HG02884 (cell line): ENCODE results near the gene SMYD3.
"Not testable (repeated sequence)": the region's sequence is repeated elsewhere in the genome, so short reads cannot be mapped to it uniquely, and the experiment has no call there.

ENCODE experiments used
- ATAC-seq: cut with Tn5 transposase; IDR thresholded peaks from one replicate; pipeline ENCODE4 v1.9.1; 2021; ENCODE audit warnings: mild to moderate bottlenecking, moderate library complexity; ENCODE audit not compliant: unreplicated experiment

The SMYD3 gene

DNA sequence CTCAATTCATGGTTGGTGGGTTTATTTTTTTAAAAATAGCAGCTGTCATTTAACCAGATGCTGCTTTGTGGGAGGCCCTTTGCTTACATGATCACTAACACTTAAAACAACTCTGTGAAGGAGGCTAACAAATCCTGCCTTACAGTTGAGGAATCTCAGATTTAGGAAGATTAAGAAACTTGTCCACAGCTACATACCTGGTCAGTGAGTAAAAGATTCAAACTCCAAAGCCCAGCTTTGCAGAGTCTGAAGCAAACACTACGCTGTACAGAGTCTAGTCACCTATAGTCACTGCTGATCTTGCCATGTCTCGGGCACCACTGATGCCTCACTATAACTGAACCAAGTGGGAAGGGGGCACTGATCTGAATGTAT lies 535.4 kb downstream of the SMYD3 start:
- no peak for ATAC-seq

DNA sequence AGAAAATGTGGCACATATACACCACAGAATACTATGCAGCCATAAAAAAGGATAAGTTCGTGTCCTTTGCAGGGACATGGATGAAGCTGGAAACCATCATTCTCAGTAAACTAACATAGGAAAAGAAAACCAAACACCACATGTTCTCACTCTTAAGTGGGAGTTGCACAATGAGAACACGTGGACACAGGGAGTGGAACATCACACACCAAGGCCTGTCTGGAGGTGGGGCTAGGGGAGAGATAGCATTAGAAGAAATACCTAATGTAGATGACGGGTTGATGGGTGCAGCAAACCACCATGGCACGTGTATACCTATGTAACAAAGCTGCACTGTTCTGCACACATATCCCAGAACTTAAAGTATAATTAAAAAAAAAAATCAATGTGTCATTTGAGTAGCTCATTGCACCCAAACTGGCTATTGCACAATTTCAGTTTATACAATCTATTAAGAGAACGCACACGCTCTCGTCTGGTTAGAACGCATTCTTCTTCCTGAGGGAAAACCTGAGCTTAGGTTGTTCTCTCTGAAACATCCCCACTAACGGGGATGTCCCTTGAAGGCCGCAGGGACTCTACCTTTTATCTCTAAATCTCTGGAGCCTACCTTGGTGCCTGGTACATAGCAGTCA lies 535.9 kb downstream of the SMYD3 start:
- ATAC-seq, result not testable (repeated sequence)

DNA sequence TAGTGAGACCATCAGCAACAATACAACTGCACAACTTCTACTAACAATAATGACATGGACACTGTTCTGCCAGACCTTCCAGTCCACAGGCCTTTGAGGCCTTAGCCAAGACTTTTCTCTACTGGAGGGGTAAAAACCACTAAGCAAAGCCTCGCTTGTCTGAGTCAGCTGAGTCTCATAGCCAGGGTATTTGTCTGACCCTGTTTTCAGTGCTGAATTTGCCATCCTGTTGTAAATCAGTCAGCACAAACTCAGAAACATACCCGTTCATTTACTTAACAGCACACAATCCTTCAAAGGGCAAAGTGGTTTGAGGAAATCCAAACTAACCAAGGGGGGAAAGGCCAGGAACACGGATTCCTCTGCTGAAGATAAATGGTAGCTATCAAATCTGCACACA lies 537.8 kb downstream of the SMYD3 start:
- no peak for ATAC-seq

DNA sequence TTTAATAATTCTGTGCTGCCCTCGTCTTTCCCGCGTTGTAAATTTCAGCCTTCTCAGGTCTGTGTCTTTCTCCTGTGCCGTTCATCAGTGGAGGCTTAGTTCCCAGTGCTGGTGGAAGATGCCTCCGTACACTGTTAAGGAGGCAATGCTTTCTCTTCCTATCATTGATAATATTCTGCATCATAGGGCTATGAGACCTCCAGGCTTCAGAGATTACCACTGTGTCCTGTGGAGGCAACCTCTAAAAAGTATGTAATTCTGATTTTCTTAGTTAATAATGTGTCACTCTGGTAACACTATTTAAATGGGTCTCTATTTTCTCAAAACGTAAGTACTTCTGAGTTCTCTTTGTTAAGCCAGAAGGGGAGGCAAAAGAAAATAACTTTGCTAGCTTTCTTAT lies 538.3 kb downstream of the SMYD3 start:
- ATAC-seq, result no peak

DNA sequence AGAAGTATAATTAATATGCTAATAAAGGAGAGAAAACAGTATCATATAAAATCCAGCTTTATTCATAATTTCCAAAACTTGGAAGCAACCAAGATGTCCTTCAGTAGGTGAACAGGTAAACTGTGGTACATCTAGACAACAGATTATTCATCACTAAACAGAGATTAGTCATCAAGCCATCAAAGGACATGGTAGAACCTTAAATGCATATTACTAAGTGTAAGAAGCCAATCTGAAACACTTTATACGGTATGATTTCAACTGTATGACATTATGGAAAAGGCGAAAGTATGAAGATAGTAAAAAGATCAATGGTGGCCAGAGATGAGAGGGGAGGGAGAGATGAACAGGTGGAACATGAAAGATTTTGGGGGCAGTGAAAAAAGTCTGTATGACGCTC lies 541.7 kb downstream of the SMYD3 start:
- no peak for ATAC-seq

DNA sequence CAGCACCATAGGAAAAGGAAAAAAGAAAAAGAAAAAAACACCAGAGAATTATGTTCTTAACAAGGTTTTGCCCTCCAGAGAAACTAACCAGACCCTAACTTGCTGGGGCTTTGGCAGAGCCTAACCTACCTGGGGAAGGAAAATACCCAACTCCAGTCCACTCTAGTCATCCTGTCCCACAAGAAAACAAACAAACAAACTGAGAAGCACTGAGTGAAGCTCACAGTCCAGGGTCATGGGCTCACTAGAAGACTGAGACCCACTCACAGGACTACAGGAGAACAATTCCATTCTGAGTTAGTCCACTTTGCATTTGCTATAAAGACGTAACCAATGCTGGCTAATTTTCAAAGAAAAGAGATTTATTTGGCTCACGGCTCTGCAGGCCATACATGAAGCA lies 543.4 kb downstream of the SMYD3 start:
- ATAC-seq, result no peak

GRCh38 chr1:245962453-245962852 lies 544.6 kb downstream of the SMYD3 start:
- ATAC-seq, result no peak

- ATAC-seq, result no peak
These were observed 545.9 kb downstream of the SMYD3 start for GRCh38 chr1:245961137-245961540.

- no peak for ATAC-seq
These were observed 546.9 kb downstream of the SMYD3 start for GRCh38 chr1:245960171-245960570.

DNA sequence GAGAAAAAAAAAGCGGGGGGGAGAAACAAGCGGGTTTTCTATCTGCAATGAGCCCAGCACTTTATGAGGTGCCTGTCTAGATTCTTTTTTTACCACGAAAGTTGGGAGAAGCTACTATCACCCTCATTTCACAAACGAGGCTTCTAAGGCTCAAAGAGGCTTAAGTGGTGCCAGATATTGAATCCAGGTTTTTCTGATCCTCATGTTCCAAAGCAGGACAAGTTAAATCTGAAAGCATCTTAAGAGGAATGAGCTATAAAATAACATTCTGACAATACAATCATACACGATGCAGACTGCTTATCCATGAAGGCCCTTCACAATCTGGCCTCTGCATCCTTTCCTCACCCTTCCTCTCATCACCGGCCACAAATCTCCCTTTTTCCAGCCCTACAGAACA lies 549.1 kb downstream of the SMYD3 start:
- ATAC-seq, result no peak

- no peak for ATAC-seq
These were observed 549.7 kb downstream of the SMYD3 start for GRCh38 chr1:245957427-245957826.

- ATAC-seq, result no peak
These were observed 550.9 kb downstream of the SMYD3 start for GRCh38 chr1:245956225-245956624.

DNA sequence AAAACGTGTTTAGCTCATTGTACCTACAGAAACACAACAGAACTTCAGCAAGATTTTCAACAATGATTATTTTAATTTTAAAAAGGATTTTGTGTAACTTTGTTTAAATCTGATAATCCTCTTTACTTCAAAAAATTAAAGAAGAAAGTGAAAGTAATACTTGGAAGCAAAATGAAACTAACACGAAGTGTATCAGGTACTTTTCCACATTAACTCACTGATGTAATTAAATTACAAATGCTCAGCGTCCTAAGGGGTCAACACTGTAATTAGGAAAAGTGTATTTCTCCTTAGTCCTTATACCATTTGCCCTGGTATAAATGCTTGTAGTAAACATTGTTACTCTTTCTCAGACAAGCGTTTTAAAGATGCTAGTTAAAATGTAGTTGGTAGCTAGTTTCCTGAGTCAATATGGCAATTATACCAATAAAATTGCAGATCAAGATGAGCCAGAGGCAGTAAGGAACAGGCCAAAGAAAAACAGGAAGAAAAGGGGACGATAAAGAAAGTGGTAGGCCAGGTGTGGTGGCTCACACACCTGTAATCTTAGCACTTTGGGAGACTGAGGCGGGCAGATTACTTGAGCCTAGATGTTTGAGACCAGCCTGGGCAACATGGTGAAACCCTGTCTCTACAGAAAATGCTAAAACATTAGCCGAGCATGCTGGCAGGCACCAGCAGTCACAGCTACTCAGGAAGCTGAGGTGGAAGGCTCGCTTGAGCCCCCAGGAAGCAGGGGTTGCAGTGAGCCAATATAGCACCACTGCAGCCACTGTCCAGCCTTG lies 553.0 kb downstream of the SMYD3 start:
- peak; percentile 49 for ATAC-seq

DNA sequence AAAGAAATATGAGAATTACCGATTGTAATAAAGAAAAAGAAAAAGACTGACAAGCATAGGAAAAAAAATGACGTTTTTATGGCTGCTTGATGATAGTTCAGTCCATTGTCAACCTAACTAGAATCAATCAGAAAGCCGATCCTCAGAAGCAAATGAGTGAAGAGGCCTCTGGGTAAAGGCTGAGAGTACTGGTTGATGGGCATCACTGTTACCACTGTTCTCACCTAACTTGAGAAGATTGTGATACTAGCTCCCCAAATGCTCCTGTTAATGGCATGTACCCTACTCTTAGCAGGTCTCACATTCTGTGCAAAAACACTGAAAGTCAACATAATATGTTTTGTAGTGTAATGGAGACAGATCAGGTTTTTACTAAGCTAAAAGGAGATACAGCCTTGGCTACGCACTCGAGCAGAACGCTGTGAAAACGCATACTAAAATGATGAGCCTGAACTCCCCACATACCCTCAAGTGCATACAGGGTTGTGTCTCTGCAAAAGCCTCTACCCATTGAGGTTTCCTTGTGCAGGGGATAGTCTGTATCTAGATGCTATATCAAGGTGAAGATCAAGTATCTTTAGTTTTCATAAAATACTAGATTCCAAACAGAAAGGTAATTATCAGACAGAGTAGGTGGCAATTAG lies 554.6 kb downstream of the SMYD3 start:
- no peak for ATAC-seq

DNA sequence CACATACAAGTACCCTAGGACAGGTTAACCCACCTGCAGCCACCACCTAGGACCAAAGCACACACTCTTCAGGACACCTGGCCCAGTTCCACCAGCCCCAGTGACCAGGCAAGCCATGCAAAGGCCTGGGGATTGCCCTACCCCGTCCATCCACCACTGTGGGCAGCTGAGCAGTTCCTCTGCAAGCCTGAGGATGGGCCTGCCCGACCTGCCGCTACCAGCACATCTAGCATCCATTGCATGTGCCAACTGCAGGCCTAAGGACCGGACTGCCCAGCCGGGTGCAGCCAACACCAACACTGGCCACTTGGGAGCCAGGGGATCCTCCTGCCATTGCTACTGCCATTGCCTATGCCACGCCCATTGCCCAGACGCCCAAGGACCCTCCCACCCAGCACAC lies 558.3 kb downstream of the SMYD3 start:
- ATAC-seq, result no peak

DNA sequence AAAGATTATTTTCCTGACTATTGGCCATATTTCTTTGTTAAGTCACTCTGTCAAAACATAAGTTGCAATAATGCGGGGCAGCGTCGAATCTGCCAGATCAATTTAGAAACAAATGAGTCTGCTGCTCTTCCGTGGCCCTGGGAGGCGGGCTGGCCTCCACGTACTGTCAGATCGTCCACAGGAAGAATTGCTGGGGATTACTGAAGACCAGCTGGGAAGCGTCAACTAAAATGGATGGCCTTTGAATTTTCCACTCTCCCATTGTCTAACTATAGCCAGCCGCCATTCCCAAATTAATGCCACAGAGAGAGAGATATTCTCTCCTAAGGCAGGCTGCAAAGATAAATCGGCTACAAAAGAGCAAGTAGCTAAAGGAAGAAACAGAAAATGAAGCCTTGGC lies 560.2 kb downstream of the SMYD3 start:
- no peak for ATAC-seq

GRCh38 chr1:245945136-245945535 lies 561.9 kb downstream of the SMYD3 start:
- ATAC-seq, result not testable (repeated sequence)

DNA sequence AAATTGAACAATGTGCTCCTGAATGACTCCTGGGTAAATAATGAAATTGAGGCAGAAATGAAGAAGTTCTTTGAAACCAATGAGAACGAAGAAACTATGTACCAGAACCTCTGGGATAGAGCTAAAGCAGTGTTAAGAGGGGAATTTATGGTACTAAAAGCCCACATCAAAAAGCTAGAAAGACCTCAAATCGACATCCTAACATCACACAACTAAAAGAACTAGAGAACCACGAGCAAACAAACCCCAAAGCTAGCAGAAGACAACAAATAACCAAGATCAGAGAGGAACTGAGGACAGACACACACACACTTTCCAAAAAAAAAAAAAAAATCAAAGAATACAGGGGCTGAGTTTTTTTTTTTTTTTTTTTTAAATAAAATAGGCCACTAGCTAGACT lies 564.2 kb downstream of the SMYD3 start:
- no peak for ATAC-seq

DNA sequence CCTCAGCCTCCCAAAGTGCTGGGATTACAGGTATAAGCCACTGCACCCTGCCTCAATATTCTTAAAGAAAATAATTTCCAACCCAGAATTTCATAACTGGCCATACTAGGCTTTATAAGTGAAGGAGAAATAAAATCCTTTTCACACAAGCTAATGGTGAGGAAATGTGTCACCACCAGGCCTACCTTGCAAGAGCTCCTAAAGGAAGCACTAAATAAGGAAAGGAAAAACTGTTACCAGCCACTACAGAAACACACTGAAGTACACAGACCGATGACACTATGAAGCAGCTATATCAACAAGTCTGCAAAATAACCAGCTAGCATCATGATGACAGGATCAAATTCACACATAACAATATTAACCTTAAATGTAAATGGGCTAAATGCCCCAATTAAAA lies 565.3 kb downstream of the SMYD3 start:
- ATAC-seq, result not testable (repeated sequence)

DNA sequence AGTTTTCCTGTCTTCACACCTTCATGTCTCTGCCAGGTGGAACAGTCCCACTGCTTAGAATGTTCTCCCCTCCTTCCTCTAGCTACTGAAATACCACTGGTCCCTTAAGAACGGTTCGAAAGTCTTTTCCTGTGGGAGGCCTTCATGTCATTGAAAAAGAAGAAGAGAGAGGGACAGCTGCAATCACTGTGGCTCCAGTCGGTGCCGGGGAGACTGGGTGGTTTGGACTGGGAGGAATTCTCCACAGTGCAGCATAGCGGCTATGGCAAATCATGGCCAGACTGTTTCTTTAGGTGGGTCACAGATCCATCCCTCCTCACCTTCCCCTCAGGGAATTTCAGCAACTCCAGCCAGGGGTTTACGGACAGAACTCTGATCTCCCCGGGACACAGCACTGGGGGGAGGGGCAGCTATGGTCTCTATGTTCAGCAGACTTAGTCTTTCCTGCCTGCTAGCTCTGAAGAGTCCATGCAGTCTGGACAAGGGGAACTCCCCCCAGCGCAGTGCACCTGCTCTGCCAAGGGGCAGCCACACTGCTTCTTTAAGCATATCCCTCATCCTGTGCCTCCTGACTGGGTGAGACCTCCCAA lies 567.2 kb downstream of the SMYD3 start:
- no peak for ATAC-seq

GRCh38 chr1:245938046-245938435 lies 569.0 kb downstream of the SMYD3 start:
- ATAC-seq, result no peak
